K562 (cell line): Measurements from ENCODE around the gene PPM1H. TPM values are rescaled to one million over a fixed set of nuclear protein-coding genes. Genes with fewer than 3 reads are reported as not detected.

Source experiments
- ARHGAP35 ChIP-seq: fragments of 450-650 bp; IDR thresholded peaks from 2 replicates; pipeline ENCODE4 v1.6.1; 2018; ENCODE audit not compliant: partially characterized antibody
- ATF7 ChIP-seq: fragments of 450-650 bp; IDR thresholded peaks from 2 replicates; pipeline ENCODE4 v1.7.1; 2014; ENCODE audit warnings: mild to moderate bottlenecking, moderate library complexity
- BACH1 ChIP-seq: fragments of 200-800 bp; sonication (Bioruptor generic); IDR thresholded peaks from 2 replicates; pipeline ENCODE4 v1.6.1; 2016; ENCODE audit warnings: missing genetic modification characterization, missing compliant biosample characterization
- CBX2 ChIP-seq: fragments of 200-600 bp; sonication (generic); IDR thresholded peaks from one replicate; pipeline ENCODE4 v1.6.1; 2012; ENCODE audit warnings: mild to moderate bottlenecking, low read length, inconsistent platforms; ENCODE audit not compliant: insufficient read depth, poor library complexity, severe bottlenecking
- CREBBP ChIP-seq: IDR thresholded peaks from one replicate; pipeline ENCODE4 v1.6.1; 2012; ENCODE audit warnings: low read depth, mild to moderate bottlenecking, control low read depth, inconsistent platforms, low read length
- FOS ChIP-seq: IDR thresholded peaks from 3 replicates; pipeline ENCODE4 v1.6.1; 2011; ENCODE audit not compliant: insufficient read length; ENCODE audit errors: extremely low read depth
- FOXK2 ChIP-seq, 2 experiments: fragments of 450-650 bp; IDR thresholded peaks in 1 of 2; conservative IDR thresholded peaks in 1 of 2; 2 replicates each; pipeline ENCODE4 v1.6.1; 2016; ENCODE audit warnings: low read depth in 2 of 2, mild to moderate bottlenecking in 1 of 2
- HSF4 ChIP-seq: fragments of 250-450 bp; sonication (Bioruptor Pico); IDR thresholded peaks from 2 replicates; pipeline ENCODE4 v2.1.2; 2022; ENCODE audit warnings: mild to moderate bottlenecking, moderate library complexity, borderline replicate concordance
- JUN ChIP-seq, 2 experiments: sonication (generic) in 1 of 2; formaldehyde crosslinking in 1 of 2; IDR thresholded peaks; 2 replicates each; pipeline versions ENCODE4 v1.6.1 to v1.8.0; 2012 to 2022; ENCODE audit warnings: borderline replicate concordance in 2 of 2, mild to moderate bottlenecking in 2 of 2, improper control_type of control experiment in 1 of 2, low read depth in 1 of 2, low read length in 1 of 2, missing genetic modification reagents in 1 of 2
- KAT8 ChIP-seq: fragments of 450-650 bp; IDR thresholded peaks from 2 replicates; pipeline ENCODE4 v1.6.1; 2016; ENCODE audit warnings: low read depth, mild to moderate bottlenecking
- KDM1A ChIP-seq, 2 experiments: fragments of 450-650 bp; IDR thresholded peaks; 2 replicates each; pipeline ENCODE4 v1.6.1; 2016; ENCODE audit warnings: mild to moderate bottlenecking in 2 of 2
- KDM5B ChIP-seq: fragments of 200-600 bp; sonication (generic); IDR thresholded peaks from 2 replicates; pipeline ENCODE4 v1.6.1; 2012; ENCODE audit warnings: low read depth, mild to moderate bottlenecking, moderate library complexity, low read length, control low read depth, inconsistent platforms; ENCODE audit not compliant: insufficient replicate concordance
- NR4A1 ChIP-seq, 2 experiments: fragments of 250-450 bp in 1 of 2; fragments of 450-650 bp in 1 of 2; sonication (Bioruptor Pico) in 1 of 2; IDR thresholded peaks; 2 replicates each; pipeline versions ENCODE4 v1.4.0 to v1.6.1; 2016 to 2020; ENCODE audit warnings: mild to moderate bottlenecking in 2 of 2, missing compliant biosample characterization in 1 of 2, missing genetic modification characterization in 1 of 2, moderate library complexity in 1 of 2
- THRAP3 ChIP-seq: fragments of 450-650 bp; IDR thresholded peaks from 2 replicates; pipeline ENCODE4 v1.6.1; 2016; ENCODE audit warnings: mild to moderate bottlenecking, inconsistent platforms, borderline replicate concordance
- TRIM24 ChIP-seq, 2 experiments: fragments of 450-650 bp; IDR thresholded peaks; 2 replicates each; pipeline ENCODE4 v1.6.1; 2016
- ZNF217 ChIP-seq: sonication (generic); formaldehyde crosslinking; IDR thresholded peaks from 2 replicates; pipeline ENCODE4 v1.8.0; 2022; ENCODE audit warnings: mild to moderate bottlenecking, missing genetic modification reagents
- polyA plus RNA-seq, 8 experiments: library from polyadenylated mRNA; depleted of rRNA in 4 of 8; stranded (reverse) in 5 of 8; unstranded in 3 of 8; fragments of >200 nt; fragmentation: Nextera tagmentation in 2 of 8; fragmentation: Illumina TruSeq in 1 of 8; extraction: Ambion mirVana in 2 of 8; extraction: Trizol in 1 of 8; gene quantifications; 2 replicates each; pipeline versions ENCODE4 v1.2.1 to v1.2.3, GENCODE V29; 2011 to 2014; ENCODE audit warnings: inconsistent platforms in 1 of 8, missing spikeins in 1 of 8
- total RNA-seq, 7 experiments: library from RNA; depleted of rRNA in 6 of 7; stranded (reverse); fragments of >200 nt in 6 of 7; fragmentation: Illumina TruSeq in 2 of 7; extraction: Trizol in 2 of 7; gene quantifications; 2 replicates each; pipeline versions ENCODE4 v1.2.1 to v1.2.3, GENCODE V29; 2011 to 2021; ENCODE audit warnings: low replicate concordance in 1 of 7
- TF ChIP-seq, protein P1 (sequence below): fragments of 450-650 bp; formaldehyde crosslinking; IDR thresholded peaks from 2 replicates; pipeline ENCODE4 v1.4.0; 2020; ENCODE audit warnings: mild to moderate bottlenecking, moderate library complexity
- TF ChIP-seq, protein P2 (sequence below): fragments of 150-350 bp; conservative IDR thresholded peaks from 2 replicates; pipeline ENCODE4 v1.6.1; 2014; ENCODE audit warnings: low read length

The PPM1H gene
- total and polyA plus RNA-seq, 9 of the 15 experiments (the other 6 are each of a cell fraction or from before 2014, with no cell fraction given), result 5.3 to 29.3 (median 11.3) TPM

DNA sequence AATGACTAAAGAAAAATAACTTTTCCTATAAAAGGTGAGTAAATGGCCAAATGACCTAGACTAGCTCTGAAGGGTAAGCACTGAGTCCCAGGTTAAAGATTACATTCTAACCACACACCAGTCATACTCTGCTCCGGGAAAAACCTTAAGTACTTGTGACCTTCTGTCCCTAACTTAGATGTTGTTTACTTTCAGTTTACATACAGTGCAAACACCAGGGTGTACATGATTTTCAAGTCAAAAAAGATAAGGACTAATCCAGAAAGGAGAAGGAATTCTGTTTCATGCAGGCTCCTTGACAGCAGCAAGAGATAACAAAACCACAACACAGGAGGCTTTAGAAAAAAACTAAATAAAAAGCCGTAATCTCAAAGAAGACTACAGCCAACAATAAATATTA lies 174.2 kb downstream of the PPM1H start (continued):
- TF ChIP-seq, protein P1, sequence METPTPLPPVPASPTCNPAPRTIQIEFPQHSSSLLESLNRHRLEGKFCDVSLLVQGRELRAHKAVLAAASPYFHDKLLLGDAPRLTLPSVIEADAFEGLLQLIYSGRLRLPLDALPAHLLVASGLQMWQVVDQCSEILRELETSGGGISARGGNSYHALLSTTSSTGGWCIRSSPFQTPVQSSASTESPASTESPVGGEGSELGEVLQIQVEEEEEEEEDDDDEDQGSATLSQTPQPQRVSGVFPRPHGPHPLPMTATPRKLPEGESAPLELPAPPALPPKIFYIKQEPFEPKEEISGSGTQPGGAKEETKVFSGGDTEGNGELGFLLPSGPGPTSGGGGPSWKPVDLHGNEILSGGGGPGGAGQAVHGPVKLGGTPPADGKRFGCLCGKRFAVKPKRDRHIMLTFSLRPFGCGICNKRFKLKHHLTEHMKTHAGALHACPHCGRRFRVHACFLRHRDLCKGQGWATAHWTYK (CRISPR knock-in tag), result no peak
- TF ChIP-seq KDM1A (IDR thresholded peaks at IDR 0.05) (peak; percentile 58 to 65), FOS (no peak), HSF4 (no peak), KAT8 (no peak), CBX2 (no peak), KDM5B (no peak), ARHGAP35 (no peak), FOXK2 (conservative IDR thresholded peaks at IDR 0.05 in 1 of 2, IDR thresholded peaks at IDR 0.05 in 1 of 2; ENCODE audit: low read depth in 2 of 2) (peak; percentile 81 to 87), CREBBP (no peak), BACH1 (tag) (no peak), ATF7 (0 out of 2 replicates have a peak, but pooled peaks have one; percentile 30), JUN (IDR thresholded peaks at IDR 0.05; ENCODE audit: borderline replicate concordance, low read depth, low read length) (no peak), JUN (CRISPR knock-in tag; IDR thresholded peaks at IDR 0.05; ENCODE audit: borderline replicate concordance) (no peak), TRIM24 (IDR thresholded peaks at IDR 0.05) (no peak), THRAP3 (no peak), ZNF217 (CRISPR knock-in tag) (no peak), NR4A1 (CRISPR knock-in tag; IDR thresholded peaks at IDR 0.05) (no peak), NR4A1 (tag; IDR thresholded peaks at IDR 0.05) (no peak)
- TF ChIP-seq, protein P2, sequence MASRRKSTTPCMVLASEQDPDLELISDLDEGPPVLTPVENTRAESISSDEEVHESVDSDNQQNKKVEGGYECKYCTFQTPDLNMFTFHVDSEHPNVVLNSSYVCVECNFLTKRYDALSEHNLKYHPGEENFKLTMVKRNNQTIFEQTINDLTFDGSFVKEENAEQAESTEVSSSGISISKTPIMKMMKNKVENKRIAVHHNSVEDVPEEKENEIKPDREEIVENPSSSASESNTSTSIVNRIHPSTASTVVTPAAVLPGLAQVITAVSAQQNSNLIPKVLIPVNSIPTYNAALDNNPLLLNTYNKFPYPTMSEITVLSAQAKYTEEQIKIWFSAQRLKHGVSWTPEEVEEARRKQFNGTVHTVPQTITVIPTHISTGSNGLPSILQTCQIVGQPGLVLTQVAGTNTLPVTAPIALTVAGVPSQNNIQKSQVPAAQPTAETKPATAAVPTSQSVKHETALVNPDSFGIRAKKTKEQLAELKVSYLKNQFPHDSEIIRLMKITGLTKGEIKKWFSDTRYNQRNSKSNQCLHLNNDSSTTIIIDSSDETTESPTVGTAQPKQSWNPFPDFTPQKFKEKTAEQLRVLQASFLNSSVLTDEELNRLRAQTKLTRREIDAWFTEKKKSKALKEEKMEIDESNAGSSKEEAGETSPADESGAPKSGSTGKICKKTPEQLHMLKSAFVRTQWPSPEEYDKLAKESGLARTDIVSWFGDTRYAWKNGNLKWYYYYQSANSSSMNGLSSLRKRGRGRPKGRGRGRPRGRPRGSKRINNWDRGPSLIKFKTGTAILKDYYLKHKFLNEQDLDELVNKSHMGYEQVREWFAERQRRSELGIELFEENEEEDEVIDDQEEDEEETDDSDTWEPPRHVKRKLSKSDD, result no peak
